ENCODE results near the gene DPH1. TPM values are rescaled to one million over a fixed set of nuclear protein-coding genes. Genes with fewer than 3 reads are reported as not detected.
"Not testable (repeated sequence)": the region's sequence is repeated elsewhere in the genome, so short reads cannot be mapped to it uniquely, and the experiment has no call there.

The DPH1 gene
- total RNA-seq = 57.3 and 59.0 TPM in 2 replicates
- long read RNA-seq, partial matches to known transcripts = 2 of 8 reads
- long read RNA-seq, other reads (novel, unspliced or antisense) = 2 of 8 reads

DNA sequence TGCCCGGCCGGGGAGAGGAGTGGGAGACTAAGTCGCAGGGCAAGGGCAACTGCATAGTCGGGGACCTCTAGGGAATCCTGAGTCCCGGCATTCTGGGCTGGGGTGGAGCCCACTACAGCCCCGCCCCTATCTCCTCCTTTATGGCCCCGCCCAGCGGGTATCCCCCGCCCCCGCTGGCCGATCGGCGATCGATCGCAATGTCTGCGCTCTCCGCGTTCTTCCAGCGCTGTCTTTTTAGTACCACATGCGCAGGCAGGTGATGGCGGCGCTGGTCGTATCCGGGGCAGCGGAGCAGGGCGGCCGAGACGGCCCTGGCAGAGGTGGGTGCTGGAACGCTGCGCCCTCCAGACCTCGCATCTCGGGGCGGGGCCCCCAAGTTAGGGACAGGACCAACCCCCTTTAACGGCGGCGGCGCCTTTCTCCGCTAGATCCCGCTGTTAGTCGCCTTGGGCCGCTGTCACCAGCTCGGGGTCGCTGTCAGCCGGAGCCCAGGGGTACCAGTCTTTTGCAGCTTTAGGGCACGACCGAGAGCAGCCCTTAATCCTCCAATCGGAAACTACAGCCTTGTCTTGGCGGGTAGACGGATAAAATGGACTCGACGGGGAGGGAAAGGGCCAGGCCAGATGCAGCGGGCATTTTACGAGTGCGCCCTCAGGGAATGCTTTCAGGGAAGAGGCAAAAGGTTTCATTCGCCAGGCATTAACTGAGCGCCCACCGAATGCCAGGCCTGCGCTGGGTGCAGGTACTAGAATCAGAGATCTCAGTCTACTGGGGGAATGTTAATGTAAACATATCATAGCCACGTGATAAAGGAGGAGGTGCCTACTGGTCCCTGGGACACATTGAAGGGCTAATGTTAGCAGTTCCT lies at the start of gene DPH1:
Gene DPH1, plus strand, starts transcription at position 243 of the 868 bp plus-strand sequence. Its CDS starts 17 bp downstream, at position 260.
- TF ChIP-seq, protein P1, sequence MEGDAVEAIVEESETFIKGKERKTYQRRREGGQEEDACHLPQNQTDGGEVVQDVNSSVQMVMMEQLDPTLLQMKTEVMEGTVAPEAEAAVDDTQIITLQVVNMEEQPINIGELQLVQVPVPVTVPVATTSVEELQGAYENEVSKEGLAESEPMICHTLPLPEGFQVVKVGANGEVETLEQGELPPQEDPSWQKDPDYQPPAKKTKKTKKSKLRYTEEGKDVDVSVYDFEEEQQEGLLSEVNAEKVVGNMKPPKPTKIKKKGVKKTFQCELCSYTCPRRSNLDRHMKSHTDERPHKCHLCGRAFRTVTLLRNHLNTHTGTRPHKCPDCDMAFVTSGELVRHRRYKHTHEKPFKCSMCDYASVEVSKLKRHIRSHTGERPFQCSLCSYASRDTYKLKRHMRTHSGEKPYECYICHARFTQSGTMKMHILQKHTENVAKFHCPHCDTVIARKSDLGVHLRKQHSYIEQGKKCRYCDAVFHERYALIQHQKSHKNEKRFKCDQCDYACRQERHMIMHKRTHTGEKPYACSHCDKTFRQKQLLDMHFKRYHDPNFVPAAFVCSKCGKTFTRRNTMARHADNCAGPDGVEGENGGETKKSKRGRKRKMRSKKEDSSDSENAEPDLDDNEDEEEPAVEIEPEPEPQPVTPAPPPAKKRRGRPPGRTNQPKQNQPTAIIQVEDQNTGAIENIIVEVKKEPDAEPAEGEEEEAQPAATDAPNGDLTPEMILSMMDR (IDR thresholded peaks at IDR 0.05) = no peak
- peak; percentile 93 for DNase-seq (ENCODE audit: extremely low spot score, unreplicated experiment)
- H3K27ac Mint-ChIP-seq (ENCODE audit: unreplicated experiment) = peak within 1 kb of the TSS; percentile 84
- H3K9me3 Mint-ChIP-seq (ENCODE audit: unreplicated experiment) = no peaks in the 10 kb centered on the region
- peaks cover 3% of the 10 kb centered on the region for H3K36me3 Mint-ChIP-seq (ENCODE audit: unreplicated experiment)
- peaks cover 23% of the 10 kb centered on the region for H3K4me1 Mint-ChIP-seq (ENCODE audit: unreplicated experiment)
- H3K4me3 Mint-ChIP-seq (ENCODE audit: unreplicated experiment) = peak within 1 kb of the TSS; percentile 93
- H3K27me3 Mint-ChIP-seq (ENCODE audit: unreplicated experiment) = peaks cover 5% of the 10 kb centered on the region

DNA sequence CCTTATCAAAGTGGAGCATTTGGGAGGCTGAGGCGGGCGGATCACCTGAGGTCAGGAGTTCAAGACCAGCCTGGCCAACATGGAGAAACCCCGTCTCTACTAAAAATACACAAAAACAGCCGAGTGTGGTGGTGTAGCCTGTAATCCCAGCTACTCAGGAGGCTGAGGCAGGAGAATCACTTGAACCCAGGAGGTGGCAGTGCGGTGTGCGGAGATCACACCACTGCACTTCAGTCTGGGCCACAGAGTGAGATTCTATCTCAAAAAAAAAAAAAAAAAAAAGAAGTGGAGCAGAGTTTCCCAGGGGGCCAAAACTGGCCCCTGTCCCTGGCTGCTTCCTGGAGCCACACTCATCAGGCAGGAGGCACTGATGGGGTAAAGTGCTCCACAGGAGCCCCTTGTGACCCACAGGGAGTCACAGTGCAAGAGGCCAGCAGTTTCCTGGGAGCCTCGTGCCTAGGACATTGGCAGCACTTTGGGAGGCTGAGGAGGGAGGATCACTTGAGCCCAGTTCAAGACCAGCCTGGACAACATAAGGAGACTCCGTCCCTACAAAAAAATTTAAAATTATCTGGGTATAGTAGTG lies 49.2 kb upstream of the DPH1 start:
- DNase-seq (ENCODE audit: extremely low spot score, unreplicated experiment) = no peak
- Mint-ChIP-seq H3K4me3 (ENCODE audit: unreplicated experiment) (no peak overlapping the region), H3K27ac (ENCODE audit: unreplicated experiment) (no peak overlapping the region), H3K36me3 (ENCODE audit: unreplicated experiment) (no peaks in the 10 kb centered on the region), H3K4me1 (ENCODE audit: unreplicated experiment) (peaks cover 6% of the 10 kb centered on the region), H3K9me3 (ENCODE audit: unreplicated experiment) (no peaks in the 10 kb centered on the region), H3K27me3 (ENCODE audit: unreplicated experiment) (no peaks in the 10 kb centered on the region)
- TF ChIP-seq, protein P1 (IDR thresholded peaks at IDR 0.05) = no peak

DNA sequence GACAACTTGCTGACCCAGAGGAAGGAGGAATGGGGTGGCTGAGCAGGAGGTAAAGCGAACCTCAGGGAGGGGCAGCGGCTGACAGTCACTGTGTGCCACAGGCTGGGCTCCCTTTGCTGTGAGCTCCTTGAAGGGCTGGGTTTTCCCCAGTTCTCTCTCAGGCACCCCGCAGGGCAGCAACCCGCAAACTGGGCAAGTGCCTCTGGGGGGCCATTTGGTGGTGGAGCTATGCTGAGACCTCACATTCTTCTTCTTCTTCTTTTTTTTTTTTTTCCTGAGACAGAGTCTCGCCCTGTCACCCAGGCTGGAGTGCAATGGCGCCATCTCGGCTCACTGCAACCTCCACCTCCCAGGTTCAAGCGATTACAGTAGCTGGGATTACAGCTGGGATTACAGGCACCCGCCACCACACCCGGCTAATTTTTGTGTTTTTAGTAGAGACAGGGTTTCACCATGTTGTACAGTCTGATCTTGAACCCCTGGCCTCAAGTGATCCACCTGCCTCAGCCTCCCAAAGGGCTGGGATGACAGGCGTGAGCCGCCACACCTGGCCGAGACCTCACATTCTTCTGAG lies 47.1 kb upstream of the DPH1 start:
- H3K27me3 Mint-ChIP-seq (ENCODE audit: unreplicated experiment); DNase-seq (ENCODE audit: extremely low spot score, unreplicated experiment); H3K36me3 Mint-ChIP-seq (ENCODE audit: unreplicated experiment); H3K4me3 Mint-ChIP-seq (ENCODE audit: unreplicated experiment); H3K27ac Mint-ChIP-seq (ENCODE audit: unreplicated experiment); H3K4me1 Mint-ChIP-seq (ENCODE audit: unreplicated experiment); H3K9me3 Mint-ChIP-seq (ENCODE audit: unreplicated experiment): not testable (repeated sequence)

DNA sequence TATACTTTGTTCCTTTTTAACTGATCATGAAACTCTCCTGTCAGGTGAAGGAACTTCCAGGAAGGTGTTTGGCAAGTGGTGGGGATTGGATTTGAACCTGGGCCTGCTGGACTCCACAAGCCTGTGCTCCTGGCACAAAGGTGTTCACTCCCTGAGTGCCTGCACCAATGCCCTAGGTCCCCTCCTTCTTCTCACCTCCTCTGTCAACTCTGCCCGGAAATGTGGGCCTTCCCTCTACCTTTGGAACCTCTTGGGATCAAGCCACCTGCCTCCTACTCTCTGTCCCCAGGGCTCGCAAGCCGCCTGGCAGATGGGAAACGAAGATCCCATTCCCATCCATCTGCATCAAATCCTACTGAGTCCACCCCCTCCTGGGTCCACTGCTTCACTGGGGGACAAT lies 44.9 kb upstream of the DPH1 start:
- no peak for DNase-seq (ENCODE audit: extremely low spot score, unreplicated experiment)
- TF ChIP-seq, protein P1 (IDR thresholded peaks at IDR 0.05) = no peak
- H3K36me3 Mint-ChIP-seq (ENCODE audit: unreplicated experiment) = no peaks in the 10 kb centered on the region
- H3K27me3 Mint-ChIP-seq (ENCODE audit: unreplicated experiment) = no peaks in the 10 kb centered on the region
- H3K9me3 Mint-ChIP-seq (ENCODE audit: unreplicated experiment) = no peaks in the 10 kb centered on the region
- H3K27ac Mint-ChIP-seq (ENCODE audit: unreplicated experiment) = no peak overlapping the region
- no peak overlapping the region for H3K4me3 Mint-ChIP-seq (ENCODE audit: unreplicated experiment)
- H3K4me1 Mint-ChIP-seq (ENCODE audit: unreplicated experiment) = peaks cover 18% of the 10 kb centered on the region

DNA sequence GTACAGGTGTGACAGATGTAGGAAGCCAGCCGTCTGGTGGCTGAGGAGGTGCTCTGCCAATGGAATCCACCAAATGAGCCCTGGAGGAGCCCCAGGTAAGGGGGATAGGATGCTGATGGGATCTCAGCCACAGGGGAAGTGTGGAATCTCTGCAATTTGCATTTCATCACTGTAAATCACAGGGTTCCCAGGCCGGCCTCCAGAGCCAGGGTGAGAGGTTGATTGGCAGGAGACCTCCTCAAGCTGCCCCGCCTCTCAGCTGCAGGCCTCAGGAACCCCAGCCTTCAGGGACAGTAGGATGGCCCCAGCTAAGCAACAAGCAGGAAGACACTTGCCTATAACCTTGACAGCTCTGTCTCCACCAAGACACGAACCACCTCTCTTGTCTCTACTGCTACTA lies 44.3 kb upstream of the DPH1 start:
- no peak overlapping the region for H3K27ac Mint-ChIP-seq (ENCODE audit: unreplicated experiment)
- TF ChIP-seq, protein P1 (IDR thresholded peaks at IDR 0.05) = no peak
- no peak overlapping the region for H3K4me3 Mint-ChIP-seq (ENCODE audit: unreplicated experiment)
- no peaks in the 10 kb centered on the region for H3K9me3 Mint-ChIP-seq (ENCODE audit: unreplicated experiment)
- H3K36me3 Mint-ChIP-seq (ENCODE audit: unreplicated experiment) = no peaks in the 10 kb centered on the region
- no peaks in the 10 kb centered on the region for H3K27me3 Mint-ChIP-seq (ENCODE audit: unreplicated experiment)
- no peak for DNase-seq (ENCODE audit: extremely low spot score, unreplicated experiment)
- H3K4me1 Mint-ChIP-seq (ENCODE audit: unreplicated experiment) = peaks cover 18% of the 10 kb centered on the region
